NCI-H446 treated with DMSO at 0.1 percent for 48 hours (cell line): ENCODE data around the gene KIR3DL3.
"Not testable (repeated sequence)": the region's sequence is repeated elsewhere in the genome, so short reads cannot be mapped to it uniquely, and the experiment has no call there.

Source experiments
- DNase-seq: peaks from one replicate; lab custom pipeline; 2025; lab: John Stamatoyannopoulos, UW

KIR3DL3 gene

GRCh38 chr19:54731191-54731590, 6.9 kb downstream of the KIR3DL3 start:
- DNase-seq, result no peak

DNA sequence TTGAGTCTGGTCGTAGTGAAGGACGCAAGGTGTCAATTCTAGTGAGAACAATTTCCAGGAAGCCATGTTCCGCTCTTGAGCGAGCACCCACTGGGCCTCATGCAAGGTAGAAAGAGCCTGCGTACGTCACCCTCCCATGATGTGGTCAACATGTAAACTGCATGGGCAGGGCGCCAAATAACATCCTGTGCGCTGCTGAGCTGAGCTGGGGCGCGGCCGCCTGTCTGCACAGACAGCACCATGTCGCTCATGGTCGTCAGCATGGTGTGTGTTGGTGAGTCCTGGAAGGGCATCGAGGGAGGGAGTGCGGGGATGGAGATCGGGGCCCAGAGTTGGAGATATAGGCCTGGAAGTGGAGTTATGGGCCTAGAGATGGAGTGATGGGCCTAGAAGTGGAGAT, 14.1 kb downstream of the KIR3DL3 start, which contains the start of gene KIR2DL3:
KIR2DL3 (plus strand) TSS at position 208 of the 400 bp plus-strand sequence; CDS start at position 241, 33 bp downstream.
- not testable (repeated sequence) for DNase-seq

GRCh38 chr19:54738715-54739114, 14.5 kb downstream of the KIR3DL3 start:
- no peak for DNase-seq

- DNase-seq, result no peak
Observed at GRCh38 chr19:54739587-54740497, 15.6 kb downstream of the KIR3DL3 start.

- DNase-seq, result not testable (repeated sequence)
Observed at GRCh38 chr19:54741950-54742349, 17.7 kb downstream of the KIR3DL3 start.

GRCh38 chr19:54744080-54744479, 19.8 kb downstream of the KIR3DL3 start:
- DNase-seq, result not testable (repeated sequence)

DNA sequence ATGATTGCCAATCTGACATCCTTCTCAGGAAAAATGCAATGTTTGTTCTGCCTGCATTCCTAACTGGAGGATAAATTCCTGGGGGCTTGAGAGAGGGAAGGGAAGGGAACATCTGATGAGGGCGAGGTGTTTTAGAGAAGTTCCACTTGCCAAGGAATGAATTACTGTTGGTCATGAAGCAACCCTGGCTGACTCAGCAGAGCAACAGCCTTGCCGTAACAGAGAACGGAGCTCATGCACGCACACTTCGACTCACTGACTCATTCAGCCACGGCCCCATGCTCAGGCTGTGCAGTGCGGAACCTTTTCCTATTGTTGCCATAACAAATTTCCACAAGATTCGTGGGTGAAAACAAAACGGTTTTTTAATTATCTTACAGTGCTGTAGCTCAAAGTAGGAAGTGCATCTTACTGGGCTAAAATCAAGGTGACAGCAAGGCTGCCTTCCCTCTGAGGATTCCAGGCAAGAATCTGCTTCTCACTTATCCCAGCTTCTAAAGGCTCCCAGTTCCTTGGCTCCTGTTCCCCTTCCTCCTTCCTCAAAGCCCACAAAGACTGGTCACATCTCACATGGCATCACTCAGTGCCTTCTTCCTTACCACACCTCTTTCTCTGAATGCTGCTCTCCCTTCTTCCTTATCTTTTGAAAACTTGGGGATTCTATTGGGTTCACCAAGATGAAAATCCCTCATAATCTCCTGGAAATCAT, 23.5 kb downstream of the KIR3DL3 start:
- DNase-seq, result not testable (repeated sequence)

- not testable (repeated sequence) for DNase-seq
Observed at GRCh38 chr19:54750276-54750675, 26.0 kb downstream of the KIR3DL3 start.

- DNase-seq, result not testable (repeated sequence)
Observed at GRCh38 chr19:54756204-54757110, 32.2 kb downstream of the KIR3DL3 start.

- not testable (repeated sequence) for DNase-seq
Observed at GRCh38 chr19:54758577-54758976, 34.3 kb downstream of the KIR3DL3 start.

DNA sequence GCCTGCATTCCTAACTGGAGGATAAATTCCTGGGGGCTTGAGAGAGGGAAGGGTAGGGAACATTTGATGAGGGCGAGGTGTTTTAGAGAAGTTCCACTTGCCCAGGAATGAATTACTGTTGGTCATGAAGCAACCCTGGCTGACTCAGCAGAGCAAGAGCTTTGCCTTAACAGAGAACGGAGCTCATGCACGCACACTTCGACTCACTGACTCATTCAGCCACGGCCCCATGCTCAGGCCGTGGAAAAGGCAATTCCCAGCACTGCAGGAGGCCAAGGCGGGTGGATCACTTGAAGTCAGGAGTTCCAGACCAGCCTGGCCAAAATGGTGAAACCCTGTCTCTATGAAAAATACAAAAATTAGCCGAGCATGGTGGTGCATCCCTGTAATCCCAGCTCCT, 40.0 kb downstream of the KIR3DL3 start:
- not testable (repeated sequence) for DNase-seq

GRCh38 chr19:54766464-54766863, 42.2 kb downstream of the KIR3DL3 start:
- DNase-seq, result not testable (repeated sequence)

- DNase-seq, result not testable (repeated sequence)
Observed at GRCh38 chr19:54769646-54770045, 45.4 kb downstream of the KIR3DL3 start, which contains the start of gene KIR2DL1. Gene KIR2DL1, plus strand, starts transcription at chr19:54769793. Its CDS starts 58 bp downstream, at chr19:54769851.

DNA sequence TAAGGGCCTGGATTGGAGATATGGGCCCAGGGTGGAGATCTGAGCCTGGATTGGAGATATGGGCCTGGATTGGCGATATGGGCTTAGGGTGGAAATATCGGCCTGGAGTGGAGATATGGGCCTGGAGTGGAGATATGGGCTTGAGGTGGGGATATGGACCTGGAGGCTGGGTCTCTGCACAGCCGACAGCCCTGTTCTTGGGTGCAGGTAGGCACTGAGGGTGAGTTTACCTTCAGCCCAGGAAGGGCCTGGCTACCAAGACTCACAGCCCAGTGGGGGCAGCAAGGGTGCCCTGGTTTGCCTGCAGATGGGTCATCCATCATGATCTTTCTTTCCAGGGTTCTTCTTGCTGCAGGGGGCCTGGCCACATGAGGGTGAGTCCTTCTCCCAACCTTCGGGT, 46.3 kb downstream of the KIR3DL3 start:
- DNase-seq, result not testable (repeated sequence)

DNA sequence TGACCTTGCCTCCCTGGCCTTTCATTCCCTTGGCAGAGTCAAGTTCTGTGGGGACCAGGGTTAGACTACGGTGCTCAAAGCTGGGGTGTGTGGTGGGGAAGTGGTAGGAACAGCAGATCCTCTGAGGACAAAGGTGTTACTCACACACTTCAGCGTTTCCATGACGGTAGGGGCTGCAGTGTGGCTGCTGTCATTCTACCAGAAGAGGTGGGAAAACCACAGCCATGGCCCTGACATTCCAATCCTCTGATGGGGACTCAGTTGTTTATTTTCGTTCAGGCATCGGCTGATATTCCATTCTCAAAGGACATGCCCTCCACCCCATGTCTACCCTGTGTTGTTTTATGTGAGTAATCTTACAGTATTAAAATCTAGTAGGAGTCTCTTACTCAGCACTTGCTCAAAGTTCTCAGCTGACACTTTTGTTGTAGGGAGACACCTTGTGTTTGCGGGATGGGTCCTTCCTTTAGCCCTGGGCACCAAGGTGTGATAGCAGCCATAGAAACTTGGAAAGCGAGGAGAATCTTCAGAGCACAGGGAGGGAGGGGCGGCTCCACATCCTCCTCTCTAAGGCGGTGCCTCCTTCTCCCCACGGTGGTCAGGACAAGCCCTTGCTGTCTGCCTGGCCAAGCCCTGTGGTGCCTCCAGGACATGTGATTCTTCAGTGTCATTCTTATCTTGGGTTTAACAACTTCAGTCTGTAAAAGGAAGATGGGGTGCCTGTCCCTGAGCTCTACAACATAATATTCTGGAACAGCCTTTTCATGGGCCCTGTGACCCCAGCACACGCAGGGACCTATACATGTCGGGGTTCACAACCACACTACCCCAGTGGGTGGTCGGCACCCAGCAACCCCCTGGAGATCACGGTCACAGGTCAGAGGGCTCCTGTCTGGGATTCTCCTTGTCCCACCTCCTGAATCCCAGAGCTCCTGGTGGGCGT, 47.0 kb downstream of the KIR3DL3 start:
- not testable (repeated sequence) for DNase-seq

- DNase-seq, result not testable (repeated sequence)
Observed at GRCh38 chr19:54772666-54773065, 48.4 kb downstream of the KIR3DL3 start.

GRCh38 chr19:54775095-54775815, 51.0 kb downstream of the KIR3DL3 start:
- not testable (repeated sequence) for DNase-seq

DNA sequence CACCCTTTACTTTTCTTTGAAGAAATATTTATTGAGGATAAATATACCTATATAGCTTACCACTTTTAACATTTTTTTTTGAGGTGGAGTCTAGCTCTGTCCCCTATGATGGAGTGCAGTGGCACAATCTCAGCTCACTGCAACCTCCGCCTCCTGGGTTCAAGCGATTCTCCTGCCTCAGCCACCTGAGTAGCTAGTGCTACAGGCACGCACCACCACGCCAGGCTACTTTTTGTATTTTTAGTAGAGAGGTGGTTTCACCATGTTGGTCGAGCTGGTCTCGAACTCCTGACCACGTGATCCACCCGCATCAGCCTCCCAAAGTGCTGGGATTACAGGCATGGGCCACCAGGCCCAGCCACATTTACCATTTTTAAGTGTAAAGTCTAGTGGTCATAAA, 51.6 kb downstream of the KIR3DL3 start:
- not testable (repeated sequence) for DNase-seq

- not testable (repeated sequence) for DNase-seq
Observed at GRCh38 chr19:54777851-54778250, 53.6 kb downstream of the KIR3DL3 start.

- DNase-seq, result not testable (repeated sequence)
Observed at GRCh38 chr19:54778896-54779295, 54.7 kb downstream of the KIR3DL3 start.
